GM21717 (cell line): Measurements from ENCODE around the gene LST1.
"Not testable (repeated sequence)": the region's sequence is repeated elsewhere in the genome, so short reads cannot be mapped to it uniquely, and the experiment has no call there.

ENCODE experiments used
- ATAC-seq: cut with Tn5 transposase; IDR thresholded peaks from one replicate; pipeline ENCODE4 v1.9.1; 2021; ENCODE audit warnings: mild to moderate bottlenecking, moderate library complexity; ENCODE audit not compliant: unreplicated experiment

The LST1 gene

DNA sequence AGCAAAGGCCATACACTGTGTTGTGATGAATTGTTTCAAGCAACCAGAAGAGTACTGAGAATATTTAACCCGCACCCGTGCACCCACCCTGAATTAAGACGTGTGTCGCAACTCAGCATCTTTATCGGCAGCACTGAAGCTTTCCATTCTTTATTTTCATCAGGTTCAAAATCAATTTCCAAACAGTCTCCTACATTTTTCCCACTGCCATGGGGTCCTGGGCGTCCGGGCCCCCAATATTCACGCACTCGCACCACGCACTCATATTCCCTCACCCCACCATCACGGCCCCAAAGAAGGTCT, 5.7 kb upstream of the LST1 start:
- ATAC-seq: no peak

DNA sequence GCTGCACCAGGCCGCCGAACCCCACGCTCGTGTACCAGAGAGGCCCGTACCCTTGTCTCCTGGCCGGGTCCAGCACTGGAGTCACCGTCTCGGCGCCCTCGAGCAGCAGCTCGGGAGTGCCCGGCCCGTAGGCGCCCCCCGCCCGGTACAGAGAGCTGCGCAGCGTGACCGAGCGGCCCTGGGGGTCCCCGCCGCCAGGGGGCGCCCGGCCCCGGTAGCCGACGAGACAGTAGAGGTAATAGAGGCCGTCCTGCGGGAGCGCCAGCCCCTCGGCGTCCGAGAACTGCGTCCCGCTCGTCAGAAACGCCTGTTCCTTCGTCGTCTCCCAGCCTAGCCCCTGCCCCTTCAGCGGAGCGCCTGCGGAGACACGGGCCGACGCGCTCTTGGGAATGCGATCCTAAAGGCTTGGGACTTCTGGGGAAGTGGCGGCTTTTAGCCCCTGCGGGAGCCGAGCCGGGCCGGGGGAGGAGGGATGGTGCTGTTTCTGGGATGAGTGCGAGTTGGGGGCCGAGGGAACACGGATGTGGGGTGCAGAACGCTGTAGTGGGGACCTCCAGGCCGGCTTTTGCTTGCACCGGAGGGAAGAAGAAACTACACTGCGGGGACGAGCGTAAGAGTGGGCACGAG, 5.2 kb upstream of the LST1 start:
- peak; percentile 40 for ATAC-seq

DNA sequence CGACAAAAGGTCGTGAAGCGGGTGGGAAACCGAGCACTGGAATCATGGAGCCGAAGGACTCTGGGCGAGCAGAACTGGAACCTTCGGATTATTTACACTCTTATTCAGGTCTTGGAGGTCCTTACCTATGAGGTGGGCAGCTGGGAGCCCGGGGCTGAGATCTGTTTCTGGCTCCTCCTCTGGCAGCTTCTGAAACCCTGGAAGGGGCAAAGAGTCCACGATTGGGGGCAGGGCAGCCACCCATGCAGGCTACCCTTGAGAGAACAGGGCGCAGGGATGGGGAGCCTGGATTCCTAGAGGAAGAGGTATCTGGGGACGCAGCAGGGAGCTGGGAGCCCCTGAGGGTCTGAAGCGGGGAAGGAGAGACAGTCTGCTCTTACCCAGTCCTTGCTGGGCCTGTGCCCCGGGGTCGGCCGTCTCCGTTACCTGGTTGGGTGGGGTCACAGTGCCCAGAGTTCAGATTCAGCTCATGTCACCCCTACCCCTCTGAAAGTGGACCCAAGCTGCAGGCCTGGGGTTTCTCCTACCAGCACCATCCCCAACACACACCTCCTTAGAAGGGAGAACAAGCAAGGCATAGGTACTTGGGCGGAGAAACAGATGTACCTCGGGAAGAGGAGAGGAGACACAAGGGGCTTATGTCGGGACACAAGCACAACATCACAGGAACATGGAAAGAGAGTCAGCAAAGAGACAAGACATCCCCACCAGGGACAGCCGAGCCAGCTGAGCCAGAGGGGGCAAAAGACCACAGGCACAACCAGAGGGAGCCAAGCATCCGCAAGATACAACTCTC, 4.4 kb upstream of the LST1 start:
- ATAC-seq: no peak

DNA sequence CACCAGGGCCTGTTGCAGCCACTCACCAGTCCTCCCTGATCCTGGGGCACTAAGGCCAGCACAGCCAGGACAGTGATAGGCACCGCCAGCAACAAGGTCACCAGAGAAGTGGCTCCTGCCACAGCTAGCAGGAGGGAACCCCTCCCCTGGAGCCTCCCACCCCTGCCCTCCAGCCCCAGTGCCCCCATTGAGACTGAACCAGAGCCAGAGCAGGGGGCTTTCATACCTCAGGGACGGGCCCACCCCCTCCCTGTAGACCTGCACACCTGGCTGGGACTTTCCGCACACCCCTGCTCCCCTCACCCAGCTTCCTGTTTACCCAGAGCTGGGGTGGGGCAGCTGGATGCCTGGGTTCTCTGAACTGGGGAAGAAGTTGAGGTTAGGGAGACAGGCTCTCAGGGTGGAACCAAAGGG, 3.8 kb upstream of the LST1 start, which contains the start of gene LTB:
Gene LTB (minus strand): TSS at position 195 of the 414 bp plus-strand sequence. CDS start 7 bp downstream, at position 188.
- no peak for ATAC-seq

GRCh38 chr6:31585491-31585890, 586 bp upstream of the LST1 start:
- ATAC-seq: no peak

GRCh38 chr6:31586599-31587281, 663 bp downstream of the LST1 start:
- ATAC-seq: no peak

GRCh38 chr6:31587791-31588777, 2.0 kb downstream of the LST1 start:
- no peak for ATAC-seq

DNA sequence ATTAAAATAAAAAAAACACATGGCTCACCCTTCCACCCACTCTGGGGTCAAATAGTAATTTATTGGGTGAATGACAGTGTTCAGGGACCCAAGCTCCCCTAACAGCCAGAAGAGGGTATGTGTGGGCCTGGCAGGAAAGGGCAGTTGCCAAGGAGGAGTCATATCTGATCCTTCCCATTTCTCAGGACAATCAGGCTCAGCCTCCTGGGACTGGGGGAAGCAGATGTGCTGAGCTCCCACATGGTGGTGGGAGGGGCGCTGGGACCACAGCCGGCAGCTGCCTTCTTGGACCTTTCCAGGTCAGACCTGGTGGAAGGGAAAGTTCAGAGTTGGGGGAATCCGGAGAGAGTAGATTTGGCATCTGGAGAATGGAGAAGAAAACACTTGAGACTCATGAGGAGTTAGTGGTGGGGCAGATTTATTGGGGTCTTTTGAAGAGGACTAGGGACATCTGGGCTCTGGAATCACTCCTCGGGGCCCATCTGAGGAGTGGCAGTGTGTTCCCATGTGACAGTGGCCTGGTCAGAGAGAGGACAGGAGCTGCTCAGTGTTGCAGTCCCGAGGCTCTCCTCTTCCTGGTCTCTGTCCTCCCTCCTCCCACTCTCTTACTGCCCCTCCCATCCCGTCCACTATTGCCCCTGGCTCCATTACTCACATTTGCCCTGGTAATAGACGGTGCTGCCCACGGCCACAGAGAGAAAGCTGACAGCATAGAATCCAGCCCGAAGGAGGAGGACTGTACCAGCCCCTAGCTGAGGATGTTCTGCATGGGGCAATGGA, 3.0 kb downstream of the LST1 start:
- no peak for ATAC-seq

GRCh38 chr6:31590691-31591090, 4.6 kb downstream of the LST1 start:
- ATAC-seq: not testable (repeated sequence)

DNA sequence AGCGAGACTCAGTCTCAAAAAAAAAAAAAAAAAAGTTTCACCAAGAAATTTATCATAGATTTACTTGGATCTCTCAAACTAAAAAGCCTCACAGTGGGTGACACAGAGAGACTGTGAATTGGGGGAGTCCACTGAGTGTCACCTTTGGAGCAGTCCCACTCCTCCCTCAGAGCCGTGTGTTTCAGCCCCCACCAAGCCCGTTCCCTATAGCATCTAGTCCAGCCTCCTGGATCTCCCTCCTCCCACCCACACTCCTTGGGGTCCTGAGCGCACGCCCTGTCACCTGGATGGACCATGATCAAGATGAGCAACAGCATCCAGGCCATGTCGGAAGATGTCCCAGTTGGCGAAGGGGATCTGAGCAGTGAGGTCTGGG, 6.3 kb downstream of the LST1 start:
- no peak for ATAC-seq

DNA sequence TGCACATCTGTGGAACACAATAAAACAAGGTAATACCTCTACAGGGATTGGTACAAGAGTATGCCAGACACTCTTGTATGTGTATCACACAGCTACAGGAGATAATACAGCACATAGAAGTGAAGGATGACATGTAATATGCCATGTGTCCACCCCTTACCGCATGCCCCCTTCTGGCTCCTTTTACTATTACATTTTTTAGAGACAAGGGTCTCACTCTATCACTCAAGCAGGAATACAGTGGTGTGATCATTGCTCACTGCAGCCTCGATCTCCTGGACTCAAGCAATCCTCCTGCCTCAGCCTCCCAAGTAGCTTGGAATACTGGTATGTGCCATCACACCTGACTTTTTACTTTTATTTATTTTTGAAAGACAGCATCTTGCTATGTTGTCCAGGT, 10.9 kb downstream of the LST1 start:
- ATAC-seq: no peak

- ATAC-seq: no peak
Measured at GRCh38 chr6:31607317-31607716, 21.2 kb downstream of the LST1 start.

GRCh38 chr6:31609519-31610406, 23.7 kb downstream of the LST1 start:
- ATAC-seq: no peak

GRCh38 chr6:31610968-31611367, 24.9 kb downstream of the LST1 start:
- no peak for ATAC-seq

DNA sequence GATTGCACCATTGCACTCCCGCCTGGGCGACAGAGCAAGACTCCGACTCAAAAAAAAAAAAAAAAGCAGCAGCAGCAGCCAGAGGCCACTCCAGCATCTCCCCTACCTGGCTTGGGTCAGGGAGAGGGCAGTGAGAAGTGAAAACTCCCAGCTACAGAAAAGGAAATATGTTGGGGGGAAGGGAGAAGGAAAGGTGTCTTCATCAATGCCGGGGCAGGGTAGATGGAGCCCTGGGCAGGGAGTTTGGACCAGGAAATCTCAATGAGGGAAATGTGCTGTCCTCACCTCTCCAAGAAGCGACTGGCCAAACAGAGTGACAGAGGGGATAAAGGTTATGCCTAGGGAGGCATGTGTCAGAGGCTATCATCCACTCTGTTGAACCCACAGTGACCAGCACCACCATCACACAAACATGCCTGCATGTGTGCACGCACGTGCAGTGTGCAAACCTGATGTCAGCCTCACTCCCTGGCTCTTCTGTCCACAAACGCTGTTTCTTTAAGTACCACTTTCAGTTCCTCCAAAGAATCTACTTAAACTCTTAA, 28.1 kb downstream of the LST1 start:
- ATAC-seq: no peak

- no peak for ATAC-seq
Measured at GRCh38 chr6:31614684-31615578, 28.9 kb downstream of the LST1 start, which contains the start of gene AIF1. Gene AIF1 (plus strand): TSS chr6:31615234. CDS start chr6:31615330, 96 bp downstream.

- ATAC-seq: no peak
Measured at GRCh38 chr6:31615748-31616147, 29.7 kb downstream of the LST1 start.

- ATAC-seq: no peak
Measured at GRCh38 chr6:31617010-31617409, 30.9 kb downstream of the LST1 start.
